ENCODE results near the gene PMEPA1.

PMEPA1 gene

GRCh38 chr20:57621421-57622200 is 88.2 kb downstream of the PMEPA1 start:
- no peak for DNase-seq

- DNase-seq, result no peak
Observed at GRCh38 chr20:57620999-57621398, 88.8 kb downstream of the PMEPA1 start.

- DNase-seq, result peak in 3 of 5 experiments; percentile 31 to 84 (median 65)
Observed at GRCh38 chr20:57620274-57620990, 89.4 kb downstream of the PMEPA1 start, which contains the start of gene ZBP1. Gene ZBP1, minus strand, starts transcription at chr20:57620426. Its CDS starts 131 bp downstream, at chr20:57620295.

DNA sequence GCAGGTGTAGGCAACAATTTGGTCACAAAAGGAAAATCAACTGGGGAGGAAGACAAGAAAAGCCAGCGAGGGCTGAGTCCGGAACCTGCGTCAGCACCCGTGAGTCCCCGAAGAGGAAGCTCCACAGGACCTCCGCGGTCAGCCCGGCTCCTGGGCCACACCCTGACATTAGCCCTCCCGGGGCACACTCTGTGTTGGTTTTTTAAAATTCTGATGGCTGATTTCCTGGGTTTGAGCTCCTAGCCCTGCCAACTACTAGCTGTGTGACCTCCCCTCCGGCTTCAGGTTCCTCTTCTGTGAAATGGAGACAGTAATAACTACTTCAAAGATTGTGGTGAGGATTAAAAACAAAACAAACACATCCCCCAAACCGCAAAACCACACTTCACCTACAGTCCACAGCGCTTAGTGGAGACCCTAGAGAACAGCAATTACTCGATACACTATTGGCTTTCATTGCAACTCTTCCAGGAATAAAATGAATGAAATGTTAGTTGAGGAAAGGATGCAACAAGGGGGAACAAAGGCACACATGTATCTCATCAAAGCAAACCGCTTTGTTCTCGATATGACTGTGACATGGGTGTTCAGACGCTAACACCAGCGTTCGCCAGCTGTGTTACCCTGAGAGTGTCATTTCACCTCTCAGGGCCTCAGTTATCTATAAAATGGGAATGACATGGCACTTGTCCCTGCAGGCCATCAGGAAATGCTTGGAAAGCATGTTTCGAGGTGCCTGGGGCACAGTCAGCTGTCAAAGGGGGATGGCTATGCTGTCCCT is 90.6 kb downstream of the PMEPA1 start:
- DNase-seq, result peak in 4 of 5 experiments; percentile 32 to 96 (median 72)

GRCh38 chr20:57618764-57619050 is 91.1 kb downstream of the PMEPA1 start:
- DNase-seq, result no peak

- DNase-seq, result peak in 1 of 5 experiments; percentile 38
Observed at GRCh38 chr20:57618091-57618763, 91.6 kb downstream of the PMEPA1 start.

DNA sequence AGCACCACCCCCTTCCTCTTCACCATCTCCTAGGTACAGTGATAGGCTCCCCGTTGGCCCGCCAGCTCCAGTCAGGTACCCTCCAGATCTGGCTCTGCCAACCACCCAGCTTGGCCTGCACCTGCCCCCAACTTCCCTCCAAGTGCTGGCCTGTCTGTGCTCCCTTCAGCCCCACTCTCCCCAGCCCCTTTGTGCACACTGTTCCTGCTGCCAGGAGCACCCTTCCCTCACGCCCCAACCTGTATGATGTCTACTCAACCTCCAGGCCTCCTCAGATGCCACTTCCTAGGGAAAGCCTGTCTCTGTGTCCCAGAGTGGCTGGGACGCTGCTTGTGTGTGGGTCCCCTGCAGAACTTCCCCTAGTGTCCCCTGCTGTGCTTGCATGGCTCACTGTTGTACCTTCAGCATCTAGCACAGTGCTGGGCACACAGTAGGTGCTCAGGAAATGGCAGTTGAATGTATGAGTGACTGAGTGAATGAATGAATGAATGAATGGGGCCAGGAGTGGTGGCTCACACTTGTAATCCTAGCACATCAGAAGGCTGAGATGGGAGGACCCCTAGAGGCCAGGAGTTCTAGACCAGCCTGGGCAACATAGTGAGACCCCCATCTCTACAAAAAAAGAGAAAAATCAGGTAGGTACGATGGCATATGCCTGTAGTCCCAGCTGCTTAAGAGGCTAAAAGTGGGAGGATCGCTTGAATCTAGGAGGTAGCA is 92.6 kb downstream of the PMEPA1 start:
- DNase-seq, result no peak

DNA sequence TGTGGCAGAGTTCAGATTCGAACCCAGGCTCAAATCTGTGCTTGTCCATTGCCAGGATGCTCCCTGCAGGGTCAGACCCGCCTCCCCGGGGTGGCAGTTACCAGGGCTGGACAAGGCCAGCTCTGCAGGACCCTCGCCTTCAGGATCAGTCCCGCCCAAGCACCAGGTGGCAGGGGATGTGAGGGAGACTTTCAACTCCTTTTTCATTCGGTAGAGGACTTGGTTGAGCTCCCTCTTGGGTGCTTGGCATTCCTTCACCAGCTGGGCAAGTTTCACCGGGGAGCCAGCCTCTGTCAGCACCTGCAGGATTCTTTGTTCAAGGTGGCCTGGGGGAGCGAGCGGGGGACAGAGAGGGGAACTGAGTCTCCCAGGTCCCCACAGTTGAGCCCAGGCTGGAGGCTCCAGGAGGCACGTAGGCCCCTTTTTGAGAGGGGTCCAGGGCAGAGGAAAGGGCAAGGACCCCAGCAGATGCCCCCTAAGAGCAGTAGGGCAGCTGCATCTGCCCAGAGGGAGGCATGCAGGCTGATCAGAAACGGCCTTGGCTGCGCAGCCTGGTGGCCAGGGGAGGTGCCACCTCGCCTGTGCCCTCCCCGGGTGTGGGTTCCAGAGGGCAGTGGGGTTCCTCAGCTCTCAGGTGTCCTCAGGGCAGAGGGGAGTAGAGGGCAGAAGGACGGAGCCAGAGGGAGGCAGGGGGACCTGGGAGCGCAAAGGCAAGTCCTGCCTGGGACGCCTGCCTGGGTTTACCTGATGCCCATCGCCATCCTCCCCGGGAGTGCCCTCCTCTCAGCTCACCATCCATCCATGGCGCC is 93.5 kb downstream of the PMEPA1 start:
- DNase-seq, result no peak

DNA sequence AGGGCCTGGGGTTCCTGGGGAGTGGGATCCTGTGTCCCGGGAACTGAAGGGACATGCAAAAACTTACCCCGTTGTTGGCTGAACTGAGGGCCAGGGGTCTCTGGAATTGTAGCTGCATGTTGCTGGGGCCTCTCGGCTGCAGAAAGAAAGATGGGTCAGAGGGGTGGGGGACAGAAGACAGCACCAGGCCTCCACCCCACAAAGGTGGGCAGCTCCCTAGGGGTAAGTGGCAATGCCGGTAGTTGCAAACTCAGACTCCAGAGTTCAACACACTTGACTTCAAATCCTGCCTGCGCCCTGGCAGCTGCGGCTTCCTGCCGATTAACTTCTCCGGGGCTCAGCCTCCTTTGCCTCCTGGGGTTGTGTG is 94.4 kb downstream of the PMEPA1 start:
- DNase-seq, result no peak

- DNase-seq, result no peak
Observed at GRCh38 chr20:57614490-57615444, 95.0 kb downstream of the PMEPA1 start.

GRCh38 chr20:57613481-57613921 is 96.3 kb downstream of the PMEPA1 start:
- DNase-seq, result no peak

GRCh38 chr20:57612916-57613315 is 96.9 kb downstream of the PMEPA1 start:
- no peak for DNase-seq

- no peak for DNase-seq
Observed at GRCh38 chr20:57612436-57612835, 97.4 kb downstream of the PMEPA1 start.

GRCh38 chr20:57611586-57612311 is 98.1 kb downstream of the PMEPA1 start:
- no peak for DNase-seq

DNA sequence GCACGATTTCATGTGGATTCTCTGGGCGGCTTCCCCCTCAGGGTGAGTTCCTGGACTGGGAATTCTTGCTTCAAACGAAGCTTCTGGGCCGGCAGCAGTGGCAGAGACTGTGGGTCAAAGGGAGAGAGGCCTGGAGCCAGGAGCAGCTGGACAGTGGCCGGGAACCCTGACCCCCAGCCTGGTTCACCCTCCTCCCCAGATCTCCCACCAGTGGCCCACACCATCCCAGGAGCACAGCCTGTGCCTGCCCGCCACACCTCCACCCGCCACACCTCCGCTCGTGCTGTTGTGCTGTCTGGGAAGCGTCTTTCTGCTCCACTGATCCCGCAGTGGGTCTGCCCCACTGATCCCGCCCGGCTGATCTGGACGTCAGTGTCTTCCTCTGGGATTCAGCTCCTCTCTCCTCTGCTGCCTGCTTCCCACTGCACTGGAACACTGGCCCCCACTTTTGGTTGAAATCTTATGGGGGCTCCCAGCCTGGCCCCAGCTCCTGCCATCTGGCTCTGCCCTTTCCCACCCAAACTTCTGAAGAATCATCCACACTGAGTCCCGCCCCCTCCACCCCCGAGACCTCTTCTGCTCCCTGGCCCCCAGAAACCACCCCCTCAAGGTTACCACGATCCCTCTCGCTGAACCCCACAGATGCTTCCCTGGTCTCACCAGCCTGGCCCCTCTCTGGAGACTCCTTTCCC is 99.4 kb downstream of the PMEPA1 start:
- no peak for DNase-seq

- no peak for DNase-seq
Observed at GRCh38 chr20:57609842-57610167, 100.0 kb downstream of the PMEPA1 start.

- no peak for DNase-seq
Observed at GRCh38 chr20:57609086-57609841, 100.6 kb downstream of the PMEPA1 start.

GRCh38 chr20:57608516-57608915 is 101.3 kb downstream of the PMEPA1 start:
- DNase-seq, result no peak
